B cell (primary cell): ENCODE data around the gene POLD4. TPM values are rescaled to one million over a fixed set of nuclear protein-coding genes. Genes with fewer than 3 reads are reported as not detected.

Experiments
- ATAC-seq: fragments of 200-7000 bp; cut with Tn5 transposase; one replicate; pipeline ENCODE4 v1.10.0; 2021; ENCODE audit warnings: low read depth, mild to moderate bottlenecking, moderate number of reproducible peaks, moderate library complexity
- CTCF ChIA-PET: fragments of 350-600 bp; sonication (Branson Sonifier 250); formaldehyde crosslinking; loops from one replicate; lab custom pipeline; 2021; ENCODE audit warnings: antibody characterized with exemption, inconsistent platforms; lab: Charles Lee
- POLR2A ChIA-PET: fragments of 350-600 bp; sonication (Branson Sonifier 250); formaldehyde crosslinking; loops from one replicate; lab custom pipeline; 2021; ENCODE audit warnings: antibody characterized with exemption; lab: Charles Lee
- DNase-seq: peaks from one replicate; pipeline ENCODE4 v3.0.0; 2013
- H2AFZ ChIP-seq: 2 replicates; pipeline ENCODE4 v1.6.1; 2012; ENCODE audit warnings: mild to moderate bottlenecking, low read depth, low read length; ENCODE audit not compliant: insufficient read depth, poor library complexity, severe bottlenecking
- H3K27ac ChIP-seq, 2 donors: 1 replicate in 1 of 2; 2 replicates in 1 of 2; pipeline ENCODE4 v1.5.1; 2012 to 2013; ENCODE audit warnings: low read length in 2 of 2, mild to moderate bottlenecking in 2 of 2, moderate library complexity in 1 of 2
- H3K27me3 ChIP-seq, 4 experiments: fragments of 200-600 bp in 1 of 4; sonication (generic) in 1 of 4; replicated peaks in 1 of 4; 1 replicate in 2 of 4; 2 replicates in 2 of 4; pipeline versions ENCODE4 v1.6.1 to v1.7.0; 2013 to 2016; ENCODE audit warnings: low read length in 3 of 4, mild to moderate bottlenecking in 2 of 4, mixed read lengths in 1 of 4, moderate library complexity in 1 of 4; ENCODE audit not compliant: insufficient read depth in 4 of 4, control insufficient read depth in 3 of 4; ENCODE audit errors: control extremely low read depth in 1 of 4
- H3K36me3 ChIP-seq, 2 experiments: replicated peaks in 1 of 2; 1 replicate in 1 of 2; 2 replicates in 1 of 2; pipeline versions ENCODE4 v1.6.1 to v1.7.1; 2013; ENCODE audit warnings: low read length in 1 of 2; ENCODE audit not compliant: insufficient read depth in 2 of 2, control insufficient read depth in 1 of 2; ENCODE audit errors: control extremely low read depth in 1 of 2, extremely low read depth in 1 of 2
- H3K4me1 ChIP-seq, 2 donors: fragments of 200-600 bp in 1 of 2; sonication (generic) in 1 of 2; 1 replicate in 1 of 2; 2 replicates in 1 of 2; pipeline versions ENCODE4 v1.5.1 to v1.6.1; 2013 to 2017; ENCODE audit warnings: low read length in 2 of 2; ENCODE audit not compliant: control insufficient read depth in 2 of 2, insufficient read depth in 2 of 2
- H3K4me2 ChIP-seq: replicated peaks from 2 replicates; pipeline ENCODE3; 2012; ENCODE audit warnings: mild to moderate bottlenecking, low read depth, low read length; ENCODE audit not compliant: poor library complexity, severe bottlenecking
- H3K4me3 ChIP-seq, 5 experiments: fragments of 200-600 bp in 1 of 5; sonication (generic) in 1 of 5; 1 replicate in 3 of 5; 2 replicates in 2 of 5; pipeline versions ENCODE4 v1.5.1 to v1.7.0; 2011 to 2016; ENCODE audit warnings: low read length in 4 of 5, mild to moderate bottlenecking in 4 of 5, low read depth in 2 of 5, control low read depth in 1 of 5, moderate library complexity in 1 of 5; ENCODE audit not compliant: insufficient read depth in 1 of 5; ENCODE audit errors: control extremely low read depth in 1 of 5, extremely low read depth in 1 of 5
- H3K79me2 ChIP-seq: fragments of 200-600 bp; sonication (generic); one replicate; pipeline ENCODE4 v1.6.0; 2016; ENCODE audit warnings: low read length; ENCODE audit not compliant: control insufficient read depth, insufficient read depth
- H3K9ac ChIP-seq: fragments of 200-600 bp; sonication (generic); 2 replicates; pipeline ENCODE4 v1.6.1; 2017; ENCODE audit warnings: mild to moderate bottlenecking, low read length, moderate library complexity
- H3K9me3 ChIP-seq, 3 donors: one replicate each; pipeline versions ENCODE4 v1.6.1 to v1.7.1; 2013; ENCODE audit warnings: low read length in 2 of 3; ENCODE audit not compliant: control insufficient read depth in 2 of 3, insufficient read depth in 1 of 3; ENCODE audit errors: control extremely low read depth in 1 of 3
- H4K20me1 ChIP-seq: 2 replicates; pipeline ENCODE4 v1.6.0; 2012; ENCODE audit warnings: mild to moderate bottlenecking, low read length; ENCODE audit not compliant: insufficient read depth, control insufficient read depth, poor library complexity, severe bottlenecking
- H3K27ac Mint-ChIP-seq: one replicate; pipeline ENCODE4 v1.8.0; 2021; ENCODE audit warnings: mixed read lengths
- H3K27me3 Mint-ChIP-seq: one replicate; pipeline ENCODE4 v1.8.0; 2021; ENCODE audit warnings: mixed read lengths
- H3K4me1 Mint-ChIP-seq: one replicate; pipeline ENCODE4 v1.8.0; 2021; ENCODE audit warnings: mixed read lengths
- H3K4me3 Mint-ChIP-seq: one replicate; pipeline ENCODE4 v1.8.0; 2021; ENCODE audit warnings: mixed read lengths
- H3K9me3 Mint-ChIP-seq: one replicate; pipeline ENCODE4 v1.8.0; 2022; ENCODE audit warnings: mixed read lengths; ENCODE audit not compliant: insufficient read depth
- EZH2 ChIP-seq: IDR thresholded peaks from 2 replicates; pipeline ENCODE4 v1.6.1; 2012; ENCODE audit warnings: borderline replicate concordance, low read depth, mild to moderate bottlenecking, moderate library complexity, low read length; ENCODE audit not compliant: insufficient read depth, poor library complexity, severe bottlenecking
- WGBS: methylation state at CpG from one replicate; pipeline ENCODE4 v1.1.5; 2013; ENCODE audit warnings: missing lambda C conversion rate; ENCODE audit not compliant: insufficient coverage; 5-methylcytosine and 5-hydroxymethylcytosine counted together
- intact Hi-C: fragments of 100-400 bp; cut with micrococcal nuclease; formaldehyde crosslinking; loops from one replicate; pipeline ENCODE4 v1.10.0; 2022
- polyA plus RNA-seq: library from polyadenylated mRNA; depleted of rRNA; stranded (reverse); fragments of >200 nt; gene quantifications from 2 replicates; pipeline ENCODE4 v1.2.3, GENCODE V29; 2012
- total RNA-seq, 2 donors: library from RNA; stranded (reverse); fragments of 120-200 nt in 1 of 2; gene quantifications; 1 replicate in 1 of 2; 2 replicates in 1 of 2; pipeline versions ENCODE4 v1.2.3 to v1.2.4, GENCODE V29; 2013 to 2022
- TF ChIP-seq, protein P1 (sequence below): fragments of 200-600 bp; IDR thresholded peaks from one replicate; pipeline ENCODE4 v1.8.0; 2022; ENCODE audit warnings: antibody characterized with exemption, mild to moderate bottlenecking

POLD4 gene
- total and polyA plus RNA-seq, 2 donors (not counting 1 experiment from before 2014, with no cell fraction given), result 210 to 559 TPM

DNA sequence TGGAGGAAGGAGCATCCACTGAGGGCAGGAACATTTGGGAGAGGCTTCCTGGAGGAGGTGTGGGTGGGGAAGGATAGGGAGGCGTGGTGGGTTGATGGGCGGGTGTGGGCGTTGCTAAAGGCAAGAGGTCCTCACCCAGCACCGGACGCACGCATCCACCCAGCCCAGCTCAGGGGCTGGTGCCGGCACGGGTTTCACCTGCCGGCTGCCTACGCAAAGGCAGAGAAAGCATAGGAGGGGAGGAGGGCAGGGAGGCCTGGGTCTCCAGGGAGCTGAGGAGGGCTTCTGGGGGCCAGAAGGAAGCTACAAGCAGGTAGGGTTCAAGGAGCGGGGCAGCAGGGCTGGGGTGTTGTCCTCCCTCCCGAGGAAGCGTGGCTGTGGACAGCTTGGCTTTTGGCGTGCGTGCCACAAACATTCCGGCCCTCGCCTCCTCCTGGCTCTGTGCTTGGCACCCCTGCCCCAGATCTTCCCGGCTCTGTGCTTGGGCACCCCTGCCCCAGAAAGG is 42.2 kb downstream of the POLD4 start:
- H3K4me1 Mint-ChIP-seq, result peaks cover 14% of the 10 kb centered on the region
- TF ChIP-seq, protein P1, sequence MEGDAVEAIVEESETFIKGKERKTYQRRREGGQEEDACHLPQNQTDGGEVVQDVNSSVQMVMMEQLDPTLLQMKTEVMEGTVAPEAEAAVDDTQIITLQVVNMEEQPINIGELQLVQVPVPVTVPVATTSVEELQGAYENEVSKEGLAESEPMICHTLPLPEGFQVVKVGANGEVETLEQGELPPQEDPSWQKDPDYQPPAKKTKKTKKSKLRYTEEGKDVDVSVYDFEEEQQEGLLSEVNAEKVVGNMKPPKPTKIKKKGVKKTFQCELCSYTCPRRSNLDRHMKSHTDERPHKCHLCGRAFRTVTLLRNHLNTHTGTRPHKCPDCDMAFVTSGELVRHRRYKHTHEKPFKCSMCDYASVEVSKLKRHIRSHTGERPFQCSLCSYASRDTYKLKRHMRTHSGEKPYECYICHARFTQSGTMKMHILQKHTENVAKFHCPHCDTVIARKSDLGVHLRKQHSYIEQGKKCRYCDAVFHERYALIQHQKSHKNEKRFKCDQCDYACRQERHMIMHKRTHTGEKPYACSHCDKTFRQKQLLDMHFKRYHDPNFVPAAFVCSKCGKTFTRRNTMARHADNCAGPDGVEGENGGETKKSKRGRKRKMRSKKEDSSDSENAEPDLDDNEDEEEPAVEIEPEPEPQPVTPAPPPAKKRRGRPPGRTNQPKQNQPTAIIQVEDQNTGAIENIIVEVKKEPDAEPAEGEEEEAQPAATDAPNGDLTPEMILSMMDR, result no peak
- no peak for TF ChIP-seq EZH2
- DNase-seq, result no peak
- no peak overlapping the region for H3K27ac ChIP-seq
- H3K9me3 ChIP-seq, result no peaks in the 10 kb centered on the region
- intact Hi-C loops, result no loop called here
- no peak overlapping the region for H2AFZ ChIP-seq
- no peaks in the 10 kb centered on the region for H4K20me1 ChIP-seq
- H3K4me1 ChIP-seq, result peaks cover 12 to 14% of the 10 kb centered on the region in 2 donors
- no peak overlapping the region for H3K4me3 ChIP-seq
- no peaks in the 10 kb centered on the region for H3K27me3 ChIP-seq
- ChIA-PET POLR2A (no interaction called here), CTCF (interaction anchor here (1.0 kb wide), 1 partner anchor 49 kb away, joined by 3 read pairs; no protein-coding TSS in a partner anchor)
- H3K27ac Mint-ChIP-seq, result no peak overlapping the region
- no peak for ATAC-seq
- no peaks in the 10 kb centered on the region for H3K79me2 ChIP-seq
- H3K36me3 ChIP-seq, result no peaks in the 10 kb centered on the region
- H3K4me3 Mint-ChIP-seq, result no peak overlapping the region
- H3K9ac ChIP-seq, result no peak overlapping the region
- no peak overlapping the region for H3K4me2 ChIP-seq
- no peaks in the 10 kb centered on the region for H3K27me3 Mint-ChIP-seq
- 95% methylated on average over 18 of the region's 18 CpGs for WGBS
- H3K9me3 Mint-ChIP-seq, result no peaks in the 10 kb centered on the region

DNA sequence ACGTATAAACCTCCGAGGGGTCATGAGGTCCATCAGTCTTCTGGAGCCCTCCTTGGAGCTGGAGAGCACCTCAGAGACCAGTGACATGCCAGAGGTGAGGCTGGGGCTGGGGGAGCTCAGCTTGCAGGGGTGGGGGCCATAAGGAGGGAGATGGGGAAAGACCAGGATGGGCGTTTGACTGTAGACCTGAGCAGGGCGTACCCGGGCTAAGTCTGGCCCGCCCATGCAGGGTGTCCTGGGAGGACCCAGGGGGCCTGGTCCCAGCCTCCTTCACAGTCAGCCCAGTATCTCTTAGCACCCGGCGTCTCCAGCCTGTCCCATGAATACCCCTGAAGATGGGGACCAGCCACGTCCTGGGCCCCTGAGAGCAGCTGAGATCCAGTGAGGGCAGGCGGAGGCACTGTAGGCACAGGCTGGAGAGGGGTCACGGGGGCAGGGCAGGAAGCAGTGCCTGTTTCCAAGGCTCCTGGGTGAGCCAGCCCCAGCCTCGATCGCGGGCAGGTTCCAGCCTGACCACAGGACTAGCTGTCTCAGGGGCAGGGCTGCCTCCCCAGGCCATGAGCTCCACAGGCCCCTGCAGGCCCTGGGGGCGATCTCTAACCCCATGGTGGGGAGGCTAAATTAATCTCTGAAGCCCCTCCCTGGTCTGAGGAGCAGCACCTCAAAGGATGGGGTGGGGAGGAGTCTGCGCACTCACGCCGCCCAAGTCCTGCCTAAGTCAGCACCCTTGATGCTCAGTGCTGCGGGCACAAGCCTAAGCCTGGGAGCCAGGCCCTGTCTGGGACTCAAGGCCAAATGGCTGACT is 42.9 kb downstream of the POLD4 start:
- H3K9me3 Mint-ChIP-seq, result no peaks in the 10 kb centered on the region
- no peaks in the 10 kb centered on the region for H3K27me3 Mint-ChIP-seq
- ChIA-PET CTCF (interaction anchor here (0.6 to 1.0 kb wide), 2 partner anchors 41 to 49 kb away, joined by 3 read pairs; no protein-coding TSS in a partner anchor), POLR2A (no interaction called here)
- DNase-seq (no peak), ATAC-seq (no peak)
- Histone ChIP-seq H3K27ac (no peak overlapping the region), H3K4me2 (no peak overlapping the region), H4K20me1 (no peaks in the 10 kb centered on the region), H3K79me2 (no peaks in the 10 kb centered on the region), H3K4me3 (no peak overlapping the region), H3K27me3 (no peaks in the 10 kb centered on the region), H3K4me1 (peaks cover 12 to 14% of the 10 kb centered on the region in 2 donors), H2AFZ (no peak overlapping the region), H3K36me3 (no peaks in the 10 kb centered on the region), H3K9me3 (no peaks in the 10 kb centered on the region), H3K9ac (no peak overlapping the region)
- H3K27ac Mint-ChIP-seq, result no peak overlapping the region
- intact Hi-C loops, result no loop called here
- TF ChIP-seq EZH2, result no peak
- WGBS, result 93% methylated on average over 15 of the region's 19 CpGs
- H3K4me3 Mint-ChIP-seq, result no peak overlapping the region
- H3K4me1 Mint-ChIP-seq, result peaks cover 14% of the 10 kb centered on the region
